HG03196 (cell line): ENCODE measurements around the gene PTPN4.
"Not testable (repeated sequence)": the region's sequence is repeated elsewhere in the genome, so short reads cannot be mapped to it uniquely, and the experiment has no call there.

Experiments
- ATAC-seq: cut with Tn5 transposase; IDR thresholded peaks from one replicate; pipeline ENCODE4 v1.9.1; 2021; ENCODE audit not compliant: unreplicated experiment

Gene PTPN4

DNA sequence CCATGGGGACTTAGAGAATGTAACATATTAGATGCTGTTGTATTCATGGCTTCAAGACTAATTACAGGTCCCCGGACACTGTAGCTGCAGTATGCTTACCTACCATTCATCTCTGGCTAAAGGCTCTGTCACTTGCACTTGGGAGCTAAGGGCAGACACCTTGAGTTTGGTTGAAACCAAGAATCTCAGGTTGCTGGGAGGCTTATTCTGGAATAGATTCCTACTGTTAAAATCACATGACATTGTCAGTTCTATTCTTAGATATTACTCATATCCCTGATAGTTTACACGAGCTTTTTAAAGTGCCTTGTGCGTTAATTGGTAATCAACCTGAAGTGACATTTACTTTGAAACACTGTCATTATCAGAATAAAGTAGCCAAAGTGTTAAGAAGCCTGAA, 180.2 kb downstream of the PTPN4 start:
- no peak for ATAC-seq

DNA sequence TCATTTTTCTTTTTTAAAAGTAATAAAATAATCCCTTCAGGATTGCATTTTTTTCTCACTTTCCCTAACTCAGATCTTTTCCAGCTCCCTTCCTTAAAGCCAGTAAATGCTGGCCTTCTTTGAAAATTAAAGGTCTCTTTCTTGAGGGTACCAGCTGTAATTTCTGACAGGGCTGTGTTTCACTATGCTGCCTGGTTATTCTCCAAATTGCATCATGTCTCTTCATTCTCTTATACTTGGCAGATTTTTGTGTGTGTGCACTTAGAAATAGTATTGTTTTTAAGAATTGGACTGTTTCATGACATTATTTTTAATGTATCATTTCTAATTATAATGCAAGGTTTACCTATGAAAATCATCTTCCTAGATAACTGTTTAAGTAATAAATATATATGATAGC, 181.1 kb downstream of the PTPN4 start:
- ATAC-seq = no peak

DNA sequence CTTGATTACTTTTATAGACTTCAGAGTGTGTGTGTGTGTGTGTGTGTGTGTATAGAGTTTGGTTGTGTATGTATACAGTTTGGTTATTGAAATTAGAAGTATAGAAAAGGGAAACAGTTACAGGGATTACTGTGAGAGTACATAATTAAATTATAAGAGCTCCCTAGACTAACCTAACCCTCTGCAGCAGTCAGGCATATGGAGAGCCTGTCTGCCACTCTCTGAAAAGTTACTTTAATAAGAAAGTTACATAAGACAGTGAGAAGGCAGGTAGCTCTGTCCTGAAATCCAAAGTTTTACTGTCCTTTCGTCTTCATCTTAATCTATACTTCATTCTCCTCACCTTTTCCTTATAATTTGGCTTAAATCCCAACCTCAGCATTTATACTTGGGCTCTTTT, 181.7 kb downstream of the PTPN4 start:
- no peak for ATAC-seq

DNA sequence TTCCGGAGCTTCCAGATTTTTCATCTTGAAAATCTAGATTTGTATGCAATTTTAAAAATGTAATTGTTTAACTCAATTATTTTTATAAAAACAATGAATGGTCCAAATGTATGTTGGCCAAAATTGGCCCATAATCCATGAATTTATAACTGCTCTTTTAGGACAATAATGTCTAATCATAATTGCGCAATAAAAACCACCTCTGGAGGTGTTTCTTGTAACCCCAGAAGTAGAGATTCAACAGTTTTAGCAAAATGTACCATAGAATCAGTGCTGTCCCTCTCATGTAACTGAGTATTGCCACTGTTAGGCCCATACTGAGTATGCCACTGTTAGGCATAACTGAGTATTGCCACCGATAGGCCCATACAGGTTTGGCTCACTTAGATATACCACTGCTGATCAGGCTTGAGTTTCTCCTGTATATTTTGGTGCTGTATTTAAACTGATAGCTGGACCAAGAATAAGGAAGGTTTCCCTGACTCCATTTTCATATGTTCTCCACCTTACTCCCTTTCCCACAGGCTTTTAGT, 182.3 kb downstream of the PTPN4 start:
- no peak for ATAC-seq

DNA sequence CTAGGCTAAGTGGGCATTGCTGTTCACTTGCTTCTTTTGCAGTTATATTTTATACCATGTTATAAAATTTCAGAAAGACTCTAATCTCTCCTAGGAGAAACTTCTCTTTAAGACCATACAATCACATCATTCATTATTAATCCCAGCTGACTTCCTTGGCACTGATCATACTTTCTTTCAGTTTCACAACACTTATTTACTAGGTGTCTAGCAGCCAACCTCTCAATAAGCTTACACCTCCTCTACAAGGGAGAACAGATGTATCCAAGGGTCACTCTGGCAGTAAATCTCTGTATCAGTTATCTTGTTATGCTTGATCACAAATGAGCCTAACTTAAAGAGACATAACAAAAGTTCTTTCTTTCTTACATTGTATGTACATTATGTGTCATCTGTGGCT, 183.3 kb downstream of the PTPN4 start:
- ATAC-seq = no peak

GRCh38 chr2:119947535-119947934, 187.8 kb downstream of the PTPN4 start:
- no peak for ATAC-seq

DNA sequence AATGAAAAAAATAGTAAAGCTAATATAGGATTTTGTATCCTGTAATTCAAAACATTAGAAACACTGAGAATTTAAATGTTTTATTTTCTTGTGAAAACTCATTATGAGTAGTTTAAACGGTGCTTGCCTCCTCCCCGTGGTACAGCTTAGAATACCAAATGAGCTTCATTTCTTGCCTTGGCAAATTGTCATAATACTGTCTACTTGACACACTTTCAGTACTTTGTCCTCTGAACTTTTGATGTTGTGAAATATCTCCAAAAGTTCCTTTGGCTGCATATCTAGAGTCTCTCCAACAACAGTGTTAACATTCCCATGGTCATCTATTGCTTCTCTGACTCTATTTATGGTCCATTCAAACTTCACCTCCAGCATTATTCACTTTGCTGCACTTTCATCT, 191.2 kb downstream of the PTPN4 start:
- no peak for ATAC-seq

DNA sequence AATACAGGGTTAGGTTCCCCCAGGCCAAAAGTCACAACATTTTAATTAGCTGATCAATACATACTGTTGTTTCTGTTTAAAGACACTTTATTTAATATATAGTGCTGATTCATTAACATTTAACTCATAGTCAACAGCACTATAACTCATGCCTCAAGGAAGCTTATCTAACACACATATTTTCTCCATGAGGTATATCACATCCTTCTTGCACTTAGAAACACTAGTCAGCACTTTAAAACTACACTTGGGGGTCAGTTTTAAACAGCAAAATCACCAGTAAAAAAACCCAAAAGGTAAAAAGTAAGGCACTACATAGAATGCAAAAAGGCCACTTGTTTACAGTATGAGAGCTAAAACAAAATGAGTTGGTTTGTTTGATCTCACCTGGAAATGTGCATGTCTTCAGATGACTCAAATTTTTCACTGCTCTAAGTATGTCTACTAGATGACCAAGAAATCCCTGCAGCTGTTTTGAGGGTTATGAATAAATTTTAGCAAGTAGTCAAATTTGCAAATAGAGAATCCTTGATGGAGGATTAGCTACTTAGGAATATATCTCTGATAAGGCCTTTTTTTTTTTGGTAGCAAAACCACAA, 199.0 kb downstream of the PTPN4 start:
- no peak for ATAC-seq

- ATAC-seq = no peak
Measured at GRCh38 chr2:119960821-119961220, 201.1 kb downstream of the PTPN4 start.

DNA sequence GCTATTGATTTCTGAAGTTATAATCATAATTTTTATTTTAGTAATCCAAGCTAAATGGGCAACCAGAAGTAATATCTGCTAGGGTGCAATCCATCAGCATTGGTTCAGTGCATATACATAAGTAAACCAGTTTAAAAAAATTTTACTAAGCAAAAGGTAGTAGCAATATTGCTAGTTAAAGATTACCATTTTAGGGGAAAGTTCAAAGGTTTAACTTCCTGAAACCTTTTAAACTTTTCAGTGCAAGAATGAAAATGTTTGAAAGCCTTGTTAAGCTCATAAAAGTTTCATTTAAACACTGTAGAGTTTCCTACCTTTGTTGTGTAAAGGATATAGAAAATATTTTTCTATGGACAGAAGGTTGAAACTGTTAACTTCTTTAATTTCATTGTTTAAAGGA, 222.2 kb downstream of the PTPN4 start:
- ATAC-seq = no peak

- ATAC-seq = no peak
Measured at GRCh38 chr2:119982506-119982905, 222.8 kb downstream of the PTPN4 start.

DNA sequence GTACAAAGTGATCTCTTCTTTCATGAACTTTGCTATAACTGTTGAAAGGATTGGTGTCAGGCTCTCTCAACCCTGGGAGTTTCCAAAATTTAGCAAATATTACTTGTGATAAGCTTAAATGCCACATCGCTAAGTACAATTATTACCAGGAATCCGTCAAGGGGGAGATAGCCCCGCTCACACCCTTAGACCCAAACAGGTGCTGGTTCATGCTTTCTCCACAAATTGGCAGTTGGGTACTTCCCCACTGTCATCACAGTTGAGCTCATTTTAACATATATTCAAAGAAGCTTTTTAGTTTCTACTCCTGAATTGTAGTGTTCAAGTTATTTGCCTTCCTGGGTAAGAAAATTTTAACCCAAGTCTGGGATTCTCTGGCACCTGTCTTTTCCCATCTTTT, 223.4 kb downstream of the PTPN4 start:
- ATAC-seq = no peak

DNA sequence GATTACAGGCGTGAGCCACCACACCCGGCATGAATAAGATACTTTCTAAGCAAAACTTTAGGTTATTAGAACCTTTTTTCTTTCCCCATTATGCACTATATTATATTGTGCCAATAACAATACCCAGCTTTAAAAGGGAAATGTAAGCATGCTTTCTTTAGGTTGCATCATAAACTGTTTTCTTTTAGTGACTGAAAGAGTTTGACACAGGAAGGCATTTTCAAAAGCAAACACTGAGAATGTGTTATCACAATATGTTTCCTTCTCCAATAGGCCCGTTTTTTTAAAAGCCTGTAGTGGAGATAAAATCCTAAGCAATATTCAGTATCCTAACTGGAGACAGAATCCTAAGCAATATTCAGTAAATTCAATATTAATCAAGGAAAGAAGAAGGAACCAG, 236.4 kb downstream of the PTPN4 start:
- no peak for ATAC-seq

GRCh38 chr2:119996896-119997891, 237.5 kb downstream of the PTPN4 start:
- ATAC-seq = not testable (repeated sequence)

GRCh38 chr2:120001471-120001870, 241.7 kb downstream of the PTPN4 start:
- ATAC-seq = no peak

GRCh38 chr2:120004254-120004653, 244.5 kb downstream of the PTPN4 start:
- no peak for ATAC-seq

- ATAC-seq = peak; percentile 88
Measured at GRCh38 chr2:120005834-120006521, 246.3 kb downstream of the PTPN4 start.

GRCh38 chr2:120007851-120008250, 248.1 kb downstream of the PTPN4 start:
- ATAC-seq = no peak

GRCh38 chr2:120012363-120012762, 252.6 kb downstream of the PTPN4 start:
- ATAC-seq = no peak

- peak; percentile 92 for ATAC-seq
Measured at GRCh38 chr2:120012771-120013596, 253.3 kb downstream of the PTPN4 start, which contains the start of gene EPB41L5. Gene EPB41L5, plus strand, starts transcription at chr2:120013077. Its CDS starts 6,008 bp downstream, at chr2:120019085.
